H7 (cell line): ENCODE data around the gene B3GNT3. TPM values are rescaled to one million over a fixed set of nuclear protein-coding genes. Genes with fewer than 3 reads are reported as not detected.
"Not testable (repeated sequence)": the region's sequence is repeated elsewhere in the genome, so short reads cannot be mapped to it uniquely, and the experiment has no call there.

ENCODE experiments used
- DNase-seq: peaks from one replicate; pipeline ENCODE4 v3.0.0; 2012
- H3K27me3 ChIP-seq: 2 replicates; pipeline ENCODE4 v1.6.0; 2011; ENCODE audit warnings: mild to moderate bottlenecking, low read length; ENCODE audit not compliant: control insufficient read depth, insufficient read depth
- H3K36me3 ChIP-seq: replicated peaks from 2 replicates; pipeline ENCODE4 v1.5.1; 2011; ENCODE audit warnings: low read length; ENCODE audit not compliant: control insufficient read depth, insufficient read depth
- H3K4me3 ChIP-seq: 2 replicates; pipeline ENCODE4 v1.5.1; 2011; ENCODE audit warnings: low read depth, mild to moderate bottlenecking, control low read depth, low read length, moderate library complexity; ENCODE audit not compliant: insufficient read depth
- total RNA-seq: library from RNA; depleted of rRNA; stranded (reverse); fragments of >200 nt; shearing (Covaris generic); gene quantifications from 2 replicates; pipeline ENCODE4 v1.2.3, GENCODE V29; 2014

The B3GNT3 gene
- total RNA-seq, 1 experiment from 2014 or later: 0.73 TPM

DNA sequence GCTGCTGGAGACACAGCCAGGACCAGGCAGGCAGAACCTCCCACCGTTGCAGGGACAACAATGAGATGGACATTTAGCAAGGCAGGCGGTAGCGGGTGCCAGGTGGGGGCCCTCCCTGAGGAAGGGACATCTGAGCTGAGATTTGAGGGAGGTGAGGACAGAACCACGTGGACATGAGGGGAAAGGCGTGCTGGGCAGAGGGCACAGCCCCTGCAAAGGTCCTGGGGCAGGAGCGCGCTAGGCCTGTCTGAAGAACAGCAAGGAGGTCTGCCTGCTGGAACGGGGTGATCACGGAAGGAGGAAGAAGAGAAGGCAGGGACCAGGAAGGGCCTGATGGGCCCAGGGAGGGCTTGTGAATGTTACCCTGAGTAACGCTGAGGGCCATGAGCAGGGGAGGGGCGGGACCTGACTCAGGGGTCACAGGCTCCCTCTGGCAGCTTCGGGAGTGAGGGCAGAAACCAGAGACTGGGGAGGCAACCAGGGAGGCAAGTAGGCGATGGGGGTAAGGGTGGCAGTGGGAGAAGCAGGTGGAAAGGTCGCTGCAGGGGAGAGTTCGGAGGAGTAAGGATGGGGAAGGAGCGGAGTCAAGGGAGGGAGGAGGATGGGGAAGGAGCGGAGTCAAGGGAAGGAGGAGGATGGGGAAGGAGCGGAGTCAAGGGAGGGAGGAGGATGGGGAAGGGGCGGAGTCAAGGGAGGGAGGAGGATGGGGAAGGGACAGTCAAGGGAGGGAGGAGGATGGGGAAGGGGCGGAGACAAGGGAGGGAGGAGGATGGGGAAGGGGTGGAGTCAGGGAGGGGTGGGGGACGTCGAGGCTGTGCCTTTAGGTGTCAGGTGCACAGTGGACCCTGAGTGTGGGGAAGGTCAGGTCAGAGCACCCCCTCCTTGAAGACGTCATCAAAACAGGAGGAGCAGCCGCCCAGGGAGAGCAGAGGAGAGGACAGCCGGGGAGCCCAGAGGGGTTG, 15.7 kb upstream of the B3GNT3 start:
- Histone ChIP-seq H3K4me3 (peak overlapping the region; percentile 72), H3K27me3 (no peaks in the 10 kb centered on the region; the same call in 1 of the 2 replicates), H3K36me3 (peaks cover 2% of the 10 kb centered on the region)
- peak; percentile 96 for DNase-seq

DNA sequence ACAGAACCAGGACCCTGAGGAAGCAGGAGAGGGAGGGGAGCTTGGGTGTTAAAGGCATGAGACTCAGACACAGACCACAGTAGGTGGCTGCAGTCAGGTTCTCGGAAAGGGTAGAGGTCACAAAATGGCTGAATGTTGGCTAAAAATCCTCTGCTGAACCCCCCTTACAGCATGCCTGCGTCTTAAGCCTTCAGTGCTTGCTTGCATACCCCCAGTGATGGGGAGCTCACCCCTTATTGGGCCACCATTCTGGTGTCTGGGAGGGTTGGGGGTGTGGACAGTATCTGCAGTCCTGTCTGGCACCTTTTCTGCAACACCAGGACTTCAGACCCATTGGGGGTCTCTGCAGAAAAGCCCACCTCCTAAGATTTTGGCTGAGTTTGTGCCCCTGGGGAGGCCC, 14.2 kb upstream of the B3GNT3 start:
- Histone ChIP-seq H3K4me3 (no peak overlapping the region), H3K27me3 (no peaks in the 10 kb centered on the region; the same call in 1 of the 2 replicates), H3K36me3 (peaks cover 4% of the 10 kb centered on the region)
- no peak for DNase-seq

DNA sequence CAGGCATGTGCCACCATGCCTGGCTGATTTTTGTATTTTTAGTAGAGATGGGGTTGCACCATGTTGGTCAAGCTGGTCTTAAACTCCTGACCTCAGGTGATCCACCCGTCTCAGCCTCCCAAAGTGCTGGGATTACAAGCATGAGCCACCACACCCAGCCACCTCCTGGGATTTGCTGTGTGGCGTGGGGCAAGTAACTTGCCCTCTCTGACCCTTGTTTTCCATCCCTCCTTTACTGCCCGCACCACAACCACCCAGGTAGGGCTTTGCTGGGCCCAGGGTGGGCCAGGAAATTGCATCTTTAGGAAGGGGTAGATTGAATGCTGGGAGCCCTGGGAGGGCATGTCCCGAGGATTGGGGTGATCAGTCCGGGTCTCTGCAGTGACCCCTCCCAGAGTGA, 11.2 kb upstream of the B3GNT3 start:
- not testable (repeated sequence) for H3K4me3 ChIP-seq, H3K36me3 ChIP-seq, DNase-seq, H3K27me3 ChIP-seq

DNA sequence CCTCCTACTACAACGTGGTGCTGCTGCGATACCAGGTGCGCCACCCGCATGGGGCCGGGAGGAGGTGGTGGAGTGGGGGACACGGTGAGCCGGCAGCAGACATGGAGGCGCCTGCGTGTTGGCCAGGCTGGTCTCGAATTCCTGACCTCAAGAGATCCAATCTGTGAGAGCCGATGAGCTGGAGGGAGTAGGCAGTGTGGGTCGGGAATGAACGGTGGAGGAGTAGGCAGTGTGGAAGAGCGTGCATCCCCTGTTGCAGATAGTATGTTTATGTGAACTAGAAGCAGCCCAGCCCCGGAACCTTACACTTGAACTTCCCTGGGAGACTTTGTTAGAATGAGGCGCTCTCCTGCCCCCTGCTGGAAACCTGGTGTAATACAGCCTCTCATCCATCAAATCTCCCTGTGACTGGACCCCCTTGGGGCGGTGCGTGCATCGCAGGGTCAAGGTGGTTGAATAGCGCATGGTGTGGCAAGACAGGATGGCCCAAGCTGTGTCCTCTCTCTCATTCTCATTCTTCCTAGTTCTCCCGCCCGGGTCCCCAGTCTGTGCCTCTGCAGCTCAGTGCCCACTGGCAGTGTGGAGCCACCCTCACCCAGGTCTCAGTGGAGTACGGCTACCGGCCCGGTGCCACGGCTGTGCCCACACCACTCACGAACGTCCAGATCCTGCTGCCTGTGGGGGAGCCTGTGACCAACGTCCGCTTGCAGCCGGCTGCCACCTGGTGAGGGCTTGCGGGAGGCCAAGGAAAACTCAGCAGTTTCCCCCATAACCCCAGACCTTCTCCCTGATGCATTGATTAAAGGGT, 10.5 kb upstream of the B3GNT3 start:
- DNase-seq: peak; percentile 95

DNA sequence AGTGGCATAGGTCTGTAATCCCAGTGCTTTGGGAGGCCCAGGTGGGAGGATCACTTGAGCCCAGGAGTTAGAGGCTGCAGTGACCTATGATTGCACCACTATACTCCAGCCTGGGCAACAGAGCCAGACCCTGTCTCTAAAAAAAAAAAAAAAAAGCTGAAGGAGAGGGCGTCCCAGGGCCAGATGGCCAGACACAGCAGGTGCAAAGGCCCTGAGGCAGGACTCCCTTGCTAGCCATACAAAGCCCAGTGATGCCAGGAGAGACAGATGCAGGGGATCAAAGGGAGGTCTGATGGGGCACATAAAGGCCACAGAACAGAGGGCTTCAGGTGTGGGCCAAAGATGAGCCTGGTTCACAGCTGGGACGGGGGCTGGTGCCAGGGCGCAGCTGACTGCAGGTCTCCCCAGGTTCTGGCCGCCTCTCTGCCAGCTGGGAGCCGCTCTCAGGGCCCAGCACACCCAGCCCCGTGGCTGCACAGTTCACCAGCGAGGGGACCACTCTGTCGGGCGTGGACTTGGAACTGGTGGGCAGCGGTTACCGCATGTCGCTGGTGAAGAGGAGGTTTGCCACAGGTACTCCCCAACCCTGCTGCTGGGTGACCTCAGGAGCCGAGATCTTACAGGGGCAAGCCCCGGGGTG, 7.5 kb upstream of the B3GNT3 start:
- Histone ChIP-seq H3K27me3 (no peaks in the 10 kb centered on the region), H3K4me3 (no peak overlapping the region), H3K36me3 (peaks cover 7% of the 10 kb centered on the region)
- DNase-seq: no peak

More for the DNA sequence above, 10.5 kb upstream of the B3GNT3 start:
- Histone ChIP-seq H3K27me3 (no peaks in the 10 kb centered on the region), H3K36me3 (peaks cover 7% of the 10 kb centered on the region), H3K4me3 (no peak overlapping the region)

DNA sequence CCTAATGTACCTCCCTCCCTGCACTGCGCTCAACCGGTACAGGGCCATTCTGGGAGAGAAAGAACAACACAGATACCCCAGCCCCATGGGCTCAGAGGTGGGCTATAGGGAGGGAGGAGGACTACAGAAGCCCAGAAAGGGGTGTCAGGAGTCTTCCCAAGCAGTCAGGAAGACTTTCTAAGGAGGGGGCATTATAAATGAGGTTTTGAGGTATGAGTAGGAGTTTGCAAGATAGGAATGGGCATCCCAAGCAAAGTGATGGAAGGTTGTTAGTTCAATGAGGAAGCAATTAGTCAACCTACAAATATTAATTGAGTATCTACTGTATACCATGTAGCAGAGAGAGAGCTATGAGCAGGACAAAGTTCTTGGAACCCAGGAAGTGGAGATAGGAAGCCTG, 6.3 kb upstream of the B3GNT3 start:
- no peak overlapping the region for H3K4me3 ChIP-seq
- H3K36me3 ChIP-seq: peaks cover 4% of the 10 kb centered on the region
- no peak for DNase-seq
- no peaks in the 10 kb centered on the region for H3K27me3 ChIP-seq

DNA sequence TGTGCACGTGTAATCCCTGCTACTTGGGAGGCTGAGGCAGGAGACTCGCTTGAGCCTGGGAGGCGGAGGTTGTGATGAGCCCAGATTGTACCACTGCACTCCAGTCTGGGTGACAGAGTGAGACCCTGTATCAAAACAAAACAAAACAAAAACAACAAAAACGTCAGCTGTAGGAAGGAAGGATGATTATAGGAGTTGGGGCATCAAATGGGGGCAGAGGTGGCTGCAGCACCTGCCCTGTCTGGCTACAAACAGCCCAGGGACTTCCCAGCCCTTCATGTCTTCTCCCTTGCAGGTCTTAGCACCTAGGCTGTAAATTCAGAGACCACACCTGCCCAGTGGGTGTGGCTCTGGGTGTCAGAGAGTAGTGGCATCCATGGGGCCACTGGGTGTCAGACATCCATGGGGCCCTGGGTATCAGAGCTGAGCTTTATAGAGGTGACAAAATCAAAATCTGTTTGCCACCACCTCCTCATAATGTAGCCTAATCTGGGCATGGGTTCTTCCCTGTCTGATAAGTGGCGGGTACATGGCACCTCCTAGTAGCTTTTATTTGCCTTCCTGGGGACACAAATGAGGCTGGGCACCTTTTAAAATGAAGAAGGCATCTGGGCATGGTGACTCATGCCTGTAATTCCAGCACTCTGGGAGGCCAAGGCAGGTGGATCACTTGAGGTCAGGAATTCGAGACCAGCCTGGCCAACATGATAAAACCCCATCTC, 4.7 kb upstream of the B3GNT3 start:
- no peak for DNase-seq

DNA sequence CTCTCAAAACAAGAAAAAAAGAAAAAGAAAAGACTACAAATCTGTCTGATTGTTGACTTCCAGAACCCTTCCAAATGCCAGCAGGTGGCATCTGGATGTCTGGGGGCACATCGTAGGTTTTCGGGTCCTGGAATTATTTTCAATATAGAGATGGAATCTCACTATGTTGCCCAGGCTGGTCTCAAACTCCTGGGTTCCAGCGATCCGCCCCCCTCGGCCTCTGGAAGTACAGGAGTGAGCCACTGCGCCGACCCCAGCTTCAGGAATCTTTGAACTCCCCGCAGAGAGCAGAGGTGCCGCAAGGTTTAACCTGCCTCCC, 567 bp upstream of the B3GNT3 start:
- Histone ChIP-seq H3K4me3 (peak overlapping the region; percentile 62), H3K27me3 (peaks cover 15% of the 10 kb centered on the region), H3K36me3 (no peaks in the 10 kb centered on the region)
- no peak for DNase-seq

More for the DNA sequence above, 4.7 kb upstream of the B3GNT3 start:
- Histone ChIP-seq H3K27me3 (peaks cover 10% of the 10 kb centered on the region), H3K36me3 (peaks cover 2% of the 10 kb centered on the region; the same call in 1 of the 2 replicates), H3K4me3 (no peak overlapping the region)

DNA sequence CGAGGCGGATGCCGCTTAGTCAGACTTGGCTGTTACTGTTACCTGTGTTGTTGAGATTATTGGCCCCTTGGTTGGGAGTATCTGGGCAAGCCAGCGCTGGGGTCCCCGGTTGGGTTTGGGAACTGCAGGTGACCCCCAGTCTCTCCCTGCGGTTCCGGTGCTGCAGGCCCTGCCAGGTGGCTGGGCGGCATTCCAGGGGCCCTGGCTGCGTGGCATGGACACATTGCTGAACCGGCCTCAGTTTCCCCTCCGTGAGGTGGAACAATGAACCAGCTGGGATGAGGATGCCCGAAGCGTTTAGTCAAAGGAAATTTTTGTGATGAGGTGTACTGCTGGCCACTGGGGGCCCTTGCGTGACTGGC, 538 bp downstream of the B3GNT3 start:
- Histone ChIP-seq H3K36me3 (no peaks in the 10 kb centered on the region), H3K4me3 (peak overlapping the region; percentile 62), H3K27me3 (peaks cover 15% of the 10 kb centered on the region)
- no peak for DNase-seq

DNA sequence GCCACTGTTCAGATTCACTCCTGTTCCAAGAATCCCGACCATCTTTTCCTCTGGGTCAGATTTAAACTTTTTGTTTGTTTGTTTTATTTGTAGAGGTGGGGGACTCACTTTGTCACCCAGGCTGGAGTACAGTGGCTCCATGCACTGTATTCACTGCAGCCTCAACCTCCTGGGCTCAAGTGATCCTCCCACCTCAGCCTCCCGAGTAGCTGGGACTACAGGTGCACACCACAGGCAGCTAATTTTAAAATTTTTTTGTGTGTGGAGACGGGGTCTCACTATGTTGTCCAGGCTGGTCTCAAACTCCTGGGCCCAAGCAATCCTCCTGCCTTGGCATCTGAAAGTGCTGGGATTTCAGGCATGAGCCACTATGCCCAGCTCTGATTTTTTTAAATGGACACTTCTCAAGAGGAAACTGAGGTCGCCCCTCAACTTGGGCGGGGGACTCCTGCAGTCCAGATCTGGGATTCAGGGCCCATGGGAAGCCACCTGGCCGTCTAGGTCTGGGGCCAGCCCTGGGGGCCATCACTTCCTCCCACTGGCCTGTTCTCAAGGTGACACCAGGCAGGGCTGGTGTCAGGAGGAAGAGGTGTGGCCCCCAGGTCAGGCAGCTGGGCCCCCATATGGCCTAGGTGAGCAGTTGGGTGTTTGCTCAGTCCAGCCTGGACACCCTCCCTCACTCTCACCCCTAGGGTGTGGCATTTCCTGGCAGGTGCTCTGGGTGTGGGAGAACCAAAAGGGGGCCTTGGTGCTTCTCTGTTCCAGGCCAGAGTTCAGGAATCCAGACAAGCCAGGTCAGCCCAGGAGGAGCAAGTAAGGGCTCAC, 1.3 kb downstream of the B3GNT3 start:
- Histone ChIP-seq H3K36me3 (no peaks in the 10 kb centered on the region), H3K27me3 (peaks cover 15% of the 10 kb centered on the region), H3K4me3 (no peak overlapping the region)
- DNase-seq: no peak

DNA sequence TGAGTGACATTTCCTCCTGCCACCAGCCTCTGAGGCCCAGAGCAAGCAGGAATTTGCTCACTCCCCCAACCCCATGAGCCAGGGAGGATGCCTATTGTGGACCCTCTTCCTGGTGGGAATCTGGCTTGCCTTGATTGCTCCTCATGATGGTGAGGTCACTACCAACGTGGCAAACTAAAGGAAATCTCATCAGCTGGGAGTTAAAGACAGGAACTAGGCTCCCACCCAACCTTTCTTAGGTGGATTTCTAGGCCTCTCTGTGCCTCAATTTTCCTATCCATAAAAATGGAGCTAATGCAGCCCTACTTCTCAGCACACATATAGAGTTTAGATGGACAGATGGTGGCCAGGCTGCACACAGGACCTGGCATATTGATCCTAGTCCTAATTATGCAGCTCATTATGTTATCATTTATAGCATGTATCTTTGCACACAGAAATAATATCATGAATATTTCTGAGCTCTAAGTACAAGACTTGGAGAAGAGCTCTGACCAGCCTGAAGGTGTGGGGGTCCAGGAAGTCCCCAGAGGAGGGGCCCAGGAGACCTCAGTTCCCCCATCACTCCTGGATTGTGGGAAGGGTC, 2.0 kb downstream of the B3GNT3 start:
- H3K27me3 ChIP-seq: peaks cover 15% of the 10 kb centered on the region
- H3K4me3 ChIP-seq: no peak overlapping the region
- no peak for DNase-seq
- no peaks in the 10 kb centered on the region for H3K36me3 ChIP-seq

DNA sequence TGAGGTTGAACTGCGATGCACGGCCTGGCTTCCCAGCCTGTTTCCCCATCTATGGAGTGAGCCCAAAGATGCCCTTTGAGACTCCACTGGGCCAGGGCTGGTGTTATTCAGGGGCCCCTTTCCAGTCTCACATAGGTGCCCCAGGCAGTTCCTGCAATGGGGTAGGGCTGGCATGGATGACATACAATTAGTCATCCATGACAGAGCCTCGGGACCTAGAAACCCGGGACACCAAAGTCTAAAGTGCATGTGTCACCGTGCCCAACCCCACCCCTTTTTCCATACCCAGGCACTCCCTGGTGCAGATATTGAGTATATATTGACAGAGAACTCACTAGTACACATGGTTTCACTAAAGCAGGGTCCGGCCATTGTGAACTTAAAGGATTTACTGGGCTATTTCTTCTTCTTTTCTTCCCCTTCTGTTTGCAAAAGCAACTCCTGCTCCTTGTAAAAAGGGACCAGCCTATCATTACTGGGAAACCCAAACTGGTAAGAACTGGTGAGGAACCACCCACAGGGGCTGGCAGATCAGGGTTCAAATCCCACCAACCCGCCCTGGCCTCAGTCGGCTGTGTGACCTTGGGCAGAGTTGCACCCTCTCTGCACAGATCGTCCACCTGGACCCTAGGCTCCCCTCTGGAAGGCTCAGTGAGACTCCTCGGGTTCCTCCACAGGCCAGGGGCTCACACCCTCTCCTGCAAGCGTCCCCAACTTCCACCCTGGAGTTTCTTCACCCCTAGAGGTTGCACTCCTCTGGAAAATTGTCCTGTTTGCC, 2.7 kb downstream of the B3GNT3 start:
- Histone ChIP-seq H3K36me3 (no peaks in the 10 kb centered on the region), H3K4me3 (no peak overlapping the region), H3K27me3 (peaks cover 15% of the 10 kb centered on the region)
- no peak for DNase-seq

DNA sequence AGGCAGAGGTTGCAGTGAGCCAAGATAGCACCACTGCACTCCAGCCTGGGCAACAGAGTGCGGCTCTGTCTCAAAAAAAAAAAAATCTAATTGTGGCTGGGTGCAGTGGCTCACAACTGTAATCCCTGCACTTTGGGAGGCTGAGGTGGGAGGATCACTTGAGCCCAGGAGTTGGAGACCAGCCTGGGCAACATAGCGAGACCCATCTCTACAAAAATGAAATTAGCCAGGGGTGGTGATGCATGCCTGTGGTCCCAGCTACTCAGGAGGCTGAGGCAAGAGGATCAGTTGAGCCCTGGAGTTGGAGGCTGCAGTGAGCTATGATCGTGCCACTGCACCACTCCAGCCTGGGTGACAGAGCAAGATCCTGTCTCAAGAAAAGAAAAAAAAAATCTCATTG, 3.7 kb downstream of the B3GNT3 start:
- DNase-seq, H3K4me3 ChIP-seq, H3K36me3 ChIP-seq: not testable (repeated sequence)
- H3K27me3 ChIP-seq: peaks cover 15% of the 10 kb centered on the region
